ENCODE data around the gene EXOG. TPM values are rescaled to one million over a fixed set of nuclear protein-coding genes. Genes with fewer than 3 reads are reported as not detected.

The EXOG gene
- total and polyA plus RNA-seq, 7 donors: 2.4 to 26.9 (median 9.7) TPM

- 86 to 92% methylated on average over 3 of the region's 3 CpGs for WGBS, 2 donors
- Histone ChIP-seq H3K9me3 (no peaks in the 10 kb centered on the region), H3K27ac (no peak overlapping the region), H3K4me3 (no peak overlapping the region), H3K27me3 (no peaks in the 10 kb centered on the region), H3K36me3 (peaks cover 0 to 15% (median 4%) of the 10 kb centered on the region in 4 donors), H3K4me1 (no peaks in the 10 kb centered on the region)
- intact Hi-C loops (cut with DNase I): no loop called here
- no peak for DNase-seq
- no peak for TF ChIP-seq POLR2A (IDR thresholded peaks at IDR 0.05)
- TF ChIP-seq CTCF (IDR thresholded peaks at IDR 0.05): no peak
- no peak for TF ChIP-seq POLR2AphosphoS5 (IDR thresholded peaks at IDR 0.05)
- no peak for TF ChIP-seq EP300 (IDR thresholded peaks at IDR 0.05)
Measured at GRCh38 chr3:38536671-38537070, 40.5 kb downstream of the EXOG start.

GRCh38 chr3:38538773-38539353, 42.7 kb downstream of the EXOG start:
- Histone ChIP-seq H3K27ac (no peak overlapping the region), H3K4me1 (no peaks in the 10 kb centered on the region), H3K27me3 (no peaks in the 10 kb centered on the region), H3K36me3 (peaks cover 0 to 11% (median 4%) of the 10 kb centered on the region in 4 donors), H3K4me3 (no peak overlapping the region), H3K9me3 (no peaks in the 10 kb centered on the region)
- TF ChIP-seq POLR2AphosphoS5 (IDR thresholded peaks at IDR 0.05) (no peak), EP300 (IDR thresholded peaks at IDR 0.05) (no peak), POLR2A (IDR thresholded peaks at IDR 0.05) (no peak), CTCF (IDR thresholded peaks at IDR 0.05) (no peak)
- DNase-seq: no peak
- intact Hi-C loops (cut with DNase I): no loop called here
- WGBS, 2 donors: 84 to 85% methylated on average over 8 of the region's 8 CpGs

- Histone ChIP-seq H3K4me1 (no peaks in the 10 kb centered on the region), H3K9me3 (no peaks in the 10 kb centered on the region), H3K27ac (no peak overlapping the region), H3K4me3 (no peak overlapping the region), H3K36me3 (peaks cover 0 to 4% (median 0%) of the 10 kb centered on the region in 4 donors), H3K27me3 (no peaks in the 10 kb centered on the region)
- WGBS, 2 donors: 77 to 84% methylated on average over 9 of the region's 9 CpGs
- no peak for DNase-seq
- intact Hi-C loops (cut with DNase I): no loop called here
- TF ChIP-seq CTCF (IDR thresholded peaks at IDR 0.05) (no peak), POLR2AphosphoS5 (IDR thresholded peaks at IDR 0.05) (no peak), POLR2A (IDR thresholded peaks at IDR 0.05) (no peak), EP300 (IDR thresholded peaks at IDR 0.05) (no peak)
Measured at GRCh38 chr3:38541806-38542205, 45.7 kb downstream of the EXOG start.

DNA sequence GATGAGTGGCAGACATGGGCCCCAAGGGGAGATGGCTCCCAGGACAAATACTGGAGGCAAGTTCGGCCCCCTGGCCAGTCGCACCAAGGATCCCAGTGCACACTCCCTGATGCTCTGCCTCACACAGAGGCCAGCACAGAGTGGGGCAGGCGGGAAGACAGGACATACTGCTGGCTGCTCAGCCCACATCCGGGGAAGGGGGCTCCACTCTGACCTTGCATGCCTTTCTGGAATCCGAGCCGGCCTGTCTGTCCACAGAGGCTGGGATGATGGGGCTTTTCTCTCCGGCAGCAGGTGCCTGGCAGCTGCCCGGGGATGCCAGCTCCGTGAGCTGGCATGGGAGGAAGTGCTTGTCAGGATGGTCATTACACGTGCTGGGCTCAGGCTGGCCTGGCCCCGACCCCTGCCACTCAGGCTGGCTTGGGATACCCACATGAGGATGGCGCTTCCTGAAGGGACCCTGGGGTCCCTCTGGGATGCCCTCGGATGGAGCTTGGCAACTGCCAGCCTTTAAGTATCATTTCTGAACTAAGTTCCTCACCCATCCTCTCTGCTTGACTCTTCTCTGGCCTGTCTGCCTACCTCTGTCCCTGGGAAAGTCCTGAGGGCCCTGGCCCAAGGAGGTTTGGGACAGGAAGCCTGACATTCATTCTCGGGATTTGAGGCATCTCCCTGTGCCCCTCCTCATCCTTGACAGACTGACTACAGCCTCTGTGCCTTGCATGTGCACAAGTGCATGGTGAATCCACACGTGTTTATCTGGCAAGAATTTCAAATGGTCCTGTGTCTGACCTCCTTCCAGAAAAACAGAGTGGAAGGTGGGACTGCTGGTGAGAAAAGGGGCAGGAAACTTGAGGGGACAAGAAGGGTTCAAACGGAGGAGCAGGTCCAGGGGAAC, 46.5 kb downstream of the EXOG start:
- Histone ChIP-seq H3K4me3 (no peak overlapping the region), H3K36me3 (no peaks in the 10 kb centered on the region), H3K27me3 (no peaks in the 10 kb centered on the region), H3K4me1 (no peaks in the 10 kb centered on the region), H3K9me3 (no peaks in the 10 kb centered on the region), H3K27ac (no peak overlapping the region)
- WGBS, 2 donors: 63 to 72% methylated on average over 16 of the region's 16 CpGs
- DNase-seq: no peak
- intact Hi-C loops (cut with DNase I): no loop called here
- no peak for TF ChIP-seq POLR2AphosphoS5 (IDR thresholded peaks at IDR 0.05)
- TF ChIP-seq EP300 (IDR thresholded peaks at IDR 0.05): no peak
- TF ChIP-seq CTCF (IDR thresholded peaks at IDR 0.05): no peak
- TF ChIP-seq POLR2A (IDR thresholded peaks at IDR 0.05): no peak
